ENCODE results near the gene LILRB5. TPM values are rescaled to one million over a fixed set of nuclear protein-coding genes. Genes with fewer than 3 reads are reported as not detected.
"Not testable (repeated sequence)": the region's sequence is repeated elsewhere in the genome, so short reads cannot be mapped to it uniquely, and the experiment has no call there.

Gene LILRB5
- total and polyA plus RNA-seq, 9 of the 15 experiments (the other 6 are each of a cell fraction or from before 2014, with no cell fraction given): not detected

DNA sequence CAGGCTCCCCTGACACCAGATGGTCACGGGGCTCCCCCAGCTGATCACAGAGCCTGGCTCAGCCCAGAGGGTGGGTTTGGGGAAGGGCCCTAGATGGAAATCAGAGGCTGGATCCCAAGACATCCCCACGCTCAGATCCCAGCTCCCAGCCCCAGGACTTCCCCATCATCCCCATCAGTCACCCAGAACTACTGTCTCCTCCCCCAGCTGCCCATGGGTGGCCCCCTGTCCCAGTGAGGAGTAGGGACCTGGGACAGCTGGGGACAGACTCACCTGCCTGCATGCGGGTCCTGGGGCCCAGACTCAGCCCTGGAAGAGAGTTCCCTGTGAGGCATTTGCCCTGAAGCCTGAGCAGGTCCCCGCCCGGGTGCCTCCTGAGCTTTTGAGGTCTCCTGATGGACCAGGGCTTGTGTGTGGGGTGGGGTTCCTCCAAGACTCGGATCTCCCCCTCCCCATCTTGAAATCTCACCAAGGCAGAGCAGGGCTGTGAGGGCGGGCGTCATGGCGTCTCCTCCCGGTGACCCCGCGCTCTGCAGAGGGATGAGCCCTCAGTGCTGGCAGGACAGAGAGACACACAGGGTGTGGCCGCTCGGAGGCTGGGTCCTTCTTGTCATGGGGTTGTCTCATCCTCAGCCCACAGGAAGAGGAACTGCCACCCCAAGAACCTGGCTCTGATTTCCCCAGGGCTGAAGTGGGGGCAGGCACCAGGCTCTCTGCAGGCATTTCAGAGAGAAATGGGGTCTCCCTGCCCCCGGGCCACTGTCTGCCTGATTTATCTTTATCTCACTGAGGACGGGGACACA lies 34.4 kb downstream of the LILRB5 start, which contains the start of gene LILRB3:
LILRB3 (minus strand) TSS at position 534 of the 803 bp plus-strand sequence; CDS start at position 503, 31 bp downstream.
- POLR2A ChIA-PET: interaction anchor here (1.9 kb wide), 1 partner anchor 12 kb away, joined by 6 read pairs; no protein-coding TSS in a partner anchor
- peaks cover 0 to 22% of the 10 kb centered on the region in 2 experiments; a peak in 2 of 5 replicates for H3K4me1 ChIP-seq (replicated peaks in 1 of 2; ENCODE audit: control insufficient read depth in 2 of 2, insufficient read depth in 2 of 2, low read length in 2 of 2)
- H3K36me3 ChIP-seq (ENCODE audit: control insufficient read depth, insufficient read depth, low read length); H3K9ac ChIP-seq (ENCODE audit: insufficient read depth in 1 of 2, low read depth in 2 of 2, low read length in 2 of 2); H3K9me3 ChIP-seq (replicated peaks; ENCODE audit: control insufficient read depth, insufficient read depth, low read depth, low read length); H3K79me2 ChIP-seq (ENCODE audit: control insufficient read depth, insufficient read depth, low read length); H4K20me1 ChIP-seq (replicated peaks; ENCODE audit: control insufficient read depth, insufficient read depth, low read length); H3K4me2 ChIP-seq (ENCODE audit: insufficient read depth, low read length); H3K27ac ChIP-seq (ENCODE audit: extremely low read depth, low read depth, low read length); BruUV-seq (replicated peaks); CTCF ChIA-PET (ENCODE audit: low intra/inter-chr PET ratio); H3K9me1 ChIP-seq (ENCODE audit: control insufficient read depth, insufficient read depth, low read length); H3K27me3 ChIP-seq (ENCODE audit: control insufficient read depth in 2 of 2, insufficient read depth in 2 of 2, low read length in 2 of 2); H3K4me3 ChIP-seq; H2AFZ ChIP-seq (ENCODE audit: low read depth, low read length); in situ Hi-C loops (cut with MboI); TF ChIP-seq NR2C2 (CRISPR knock-in tag; IDR thresholded peaks at IDR 0.05): not testable (repeated sequence)
- TF ChIP-seq NR2C2 (tag; IDR thresholded peaks at IDR 0.05) (0 out of 2 replicates have a peak, but pooled peaks have one; percentile 16), POLR2G (IDR thresholded peaks at IDR 0.05; ENCODE audit: low read depth, low read length) (0 out of 2 replicates have a peak, but pooled peaks have one; percentile 22), NR2C1 (IDR thresholded peaks at IDR 0.05) (0 out of 2 replicates have a peak, but pooled peaks have one; percentile 25), NR2C1 (tag; IDR thresholded peaks at IDR 0.05) (0 out of 2 replicates have a peak, but pooled peaks have one; percentile 49)
- TF ChIP-seq, protein P1, sequence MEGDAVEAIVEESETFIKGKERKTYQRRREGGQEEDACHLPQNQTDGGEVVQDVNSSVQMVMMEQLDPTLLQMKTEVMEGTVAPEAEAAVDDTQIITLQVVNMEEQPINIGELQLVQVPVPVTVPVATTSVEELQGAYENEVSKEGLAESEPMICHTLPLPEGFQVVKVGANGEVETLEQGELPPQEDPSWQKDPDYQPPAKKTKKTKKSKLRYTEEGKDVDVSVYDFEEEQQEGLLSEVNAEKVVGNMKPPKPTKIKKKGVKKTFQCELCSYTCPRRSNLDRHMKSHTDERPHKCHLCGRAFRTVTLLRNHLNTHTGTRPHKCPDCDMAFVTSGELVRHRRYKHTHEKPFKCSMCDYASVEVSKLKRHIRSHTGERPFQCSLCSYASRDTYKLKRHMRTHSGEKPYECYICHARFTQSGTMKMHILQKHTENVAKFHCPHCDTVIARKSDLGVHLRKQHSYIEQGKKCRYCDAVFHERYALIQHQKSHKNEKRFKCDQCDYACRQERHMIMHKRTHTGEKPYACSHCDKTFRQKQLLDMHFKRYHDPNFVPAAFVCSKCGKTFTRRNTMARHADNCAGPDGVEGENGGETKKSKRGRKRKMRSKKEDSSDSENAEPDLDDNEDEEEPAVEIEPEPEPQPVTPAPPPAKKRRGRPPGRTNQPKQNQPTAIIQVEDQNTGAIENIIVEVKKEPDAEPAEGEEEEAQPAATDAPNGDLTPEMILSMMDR (IDR thresholded peaks at IDR 0.05 in 2 of 3, conservative IDR thresholded peaks at IDR 0.05 in 1 of 3; ENCODE audit: insufficient read depth in 2 of 3, low read depth in 1 of 3, low read length in 3 of 3): peak in 2 of 3 experiments; percentile 9 to 23; a peak in 2 of 6 replicates
- FAIRE-seq: peak; percentile 6
- intact Hi-C loops (cut with micrococcal nuclease): loop anchor here (2.0 kb wide), 1 partner anchor 14 kb away; no protein-coding TSS in a partner anchor
- DNase-seq (ENCODE audit: extremely low read depth in 1 of 4, low spot score in 3 of 4): peak in 1 of 4 experiments; percentile 33
- 10% methylated on average over 13 of the region's 16 CpGs for WGBS (ENCODE audit: insufficient coverage, low coverage, missing lambda C conversion rate)
- ATAC-seq: peak; percentile 86

DNA sequence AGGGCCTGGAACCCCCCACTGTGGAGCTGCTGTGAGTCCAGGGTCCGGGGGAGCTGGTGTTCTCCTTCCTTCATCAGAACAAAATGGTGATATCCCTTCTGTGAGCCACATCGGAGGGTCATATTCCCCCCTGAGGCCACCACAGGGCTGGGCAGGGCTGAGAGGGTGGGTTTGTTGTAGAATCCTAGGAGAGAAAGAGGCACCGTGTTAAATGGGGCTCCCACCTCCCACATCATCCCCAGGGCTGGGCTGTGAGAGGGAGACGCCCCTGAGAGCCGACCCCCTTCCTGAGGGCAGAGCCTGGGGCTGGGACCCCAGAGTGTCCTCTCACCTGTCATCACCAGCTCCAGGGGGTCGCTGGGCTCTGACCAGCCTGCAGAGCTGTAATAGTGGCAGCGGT lies 35.1 kb downstream of the LILRB5 start:
- H3K27ac ChIP-seq (ENCODE audit: extremely low read depth, low read depth, low read length); FAIRE-seq; H3K4me2 ChIP-seq (ENCODE audit: insufficient read depth, low read length); H3K9ac ChIP-seq (ENCODE audit: insufficient read depth in 1 of 2, low read depth in 2 of 2, low read length in 2 of 2); H3K4me3 ChIP-seq; H2AFZ ChIP-seq (ENCODE audit: low read depth, low read length); H3K79me2 ChIP-seq (ENCODE audit: control insufficient read depth, insufficient read depth, low read length); H3K36me3 ChIP-seq (ENCODE audit: control insufficient read depth, insufficient read depth, low read length); H3K9me1 ChIP-seq (ENCODE audit: control insufficient read depth, insufficient read depth, low read length); in situ Hi-C loops (cut with MboI); CTCF ChIA-PET (ENCODE audit: low intra/inter-chr PET ratio); H3K9me3 ChIP-seq (replicated peaks; ENCODE audit: control insufficient read depth, insufficient read depth, low read depth, low read length); H3K27me3 ChIP-seq (ENCODE audit: control insufficient read depth in 2 of 2, insufficient read depth in 2 of 2, low read length in 2 of 2); ATAC-seq; H4K20me1 ChIP-seq (replicated peaks; ENCODE audit: control insufficient read depth, insufficient read depth, low read length); BruUV-seq (replicated peaks); DNase-seq (ENCODE audit: extremely low read depth in 1 of 4, low spot score in 3 of 4): not testable (repeated sequence)
- whole genome bisulfite sequencing (ENCODE audit: insufficient coverage, low coverage, missing lambda C conversion rate): 8% methylated on average over 2 of the region's 7 CpGs
- intact Hi-C loops (cut with micrococcal nuclease): loop anchor here (2.0 kb wide), 1 partner anchor 15 kb away; no protein-coding TSS in a partner anchor
- peaks cover 0 to 22% of the 10 kb centered on the region in 2 experiments; a peak in 2 of 5 replicates for H3K4me1 ChIP-seq (replicated peaks in 1 of 2; ENCODE audit: control insufficient read depth in 2 of 2, insufficient read depth in 2 of 2, low read length in 2 of 2)
- POLR2A ChIA-PET: interaction anchor here (1.0 to 1.9 kb wide), 2 partner anchors 11 to 23 kb away, joined by 3 to 6 read pairs; no protein-coding TSS in a partner anchor
